HepG2 (cell line): ENCODE data around the gene ANKRD40. TPM values are rescaled to one million over a fixed set of nuclear protein-coding genes. Genes with fewer than 3 reads are reported as not detected.

ENCODE experiments used
- CREB1 ChIP-seq, 2 experiments: fragments of 450-650 bp in 1 of 2; IDR thresholded peaks; 2 replicates each; pipeline ENCODE4 v1.6.1; 2016 to 2017; ENCODE audit warnings: control low read depth in 1 of 2, mild to moderate bottlenecking in 1 of 2, missing compliant biosample characterization in 1 of 2, missing genetic modification characterization in 1 of 2
- GTF2F1 ChIP-seq: fragments of 150-350 bp; IDR thresholded peaks from 2 replicates; pipeline ENCODE4 v1.6.1; 2014; ENCODE audit warnings: low read length
- ISX ChIP-seq: sonication (generic); formaldehyde crosslinking; conservative IDR thresholded peaks from 2 replicates; pipeline ENCODE4 v1.5.0; 2020; ENCODE audit warnings: missing genetic modification reagents
- KDM5A ChIP-seq: fragments of 200-600 bp; sonication (generic); IDR thresholded peaks from 2 replicates; pipeline ENCODE4 v1.7.0; 2018; ENCODE audit warnings: antibody characterized with exemption, mild to moderate bottlenecking, low read length, borderline replicate concordance
- KLF12 ChIP-seq: sonication (generic); formaldehyde crosslinking; IDR thresholded peaks from 2 replicates; pipeline ENCODE4 v1.4.0; 2020; ENCODE audit warnings: missing genetic modification reagents, borderline replicate concordance
- MAFF ChIP-seq: IDR thresholded peaks from 2 replicates; pipeline ENCODE4 v1.6.1; 2011; ENCODE audit warnings: low read depth, low read length, improper control_type of control experiment
- MAFK ChIP-seq, 2 experiments: IDR thresholded peaks in 1 of 2; conservative IDR thresholded peaks in 1 of 2; 2 replicates each; pipeline ENCODE4 v1.6.1; 2011; ENCODE audit warnings: improper control_type of control experiment in 2 of 2, low read length in 2 of 2
- NCOA1 ChIP-seq: sonication (generic); formaldehyde crosslinking; IDR thresholded peaks from 2 replicates; pipeline ENCODE4 v1.9.0; 2021; ENCODE audit warnings: missing genetic modification reagents
- RXRA ChIP-seq: sonication (generic); formaldehyde crosslinking; IDR thresholded peaks from 2 replicates; pipeline ENCODE4 v1.5.1; 2020; ENCODE audit warnings: missing genetic modification reagents
- YEATS4 ChIP-seq: sonication (generic); formaldehyde crosslinking; IDR thresholded peaks from 2 replicates; pipeline ENCODE4 v1.4.0; 2020; ENCODE audit warnings: missing genetic modification reagents, borderline replicate concordance
- ZFP36L1 ChIP-seq: sonication (generic); formaldehyde crosslinking; IDR thresholded peaks from 2 replicates; pipeline ENCODE4 v1.8.0; 2022; ENCODE audit warnings: mild to moderate bottlenecking, missing genetic modification reagents, moderate library complexity
- ZNF205 ChIP-seq: IDR thresholded peaks from 2 replicates; pipeline ENCODE4 v1.6.1; 2018; ENCODE audit warnings: missing biosample characterization, missing genetic modification reagents
- ZNF317 ChIP-seq: sonication (generic); formaldehyde crosslinking; IDR thresholded peaks from 2 replicates; pipeline ENCODE4 v1.5.0; 2020; ENCODE audit warnings: mild to moderate bottlenecking, missing genetic modification reagents
- ZNF407 ChIP-seq: sonication (generic); formaldehyde crosslinking; IDR thresholded peaks from one replicate; pipeline ENCODE4 v1.5.1; 2020; ENCODE audit warnings: mild to moderate bottlenecking, missing genetic modification reagents; ENCODE audit errors: not compliant biosample characterization
- ZSCAN21 ChIP-seq: sonication (generic); formaldehyde crosslinking; IDR thresholded peaks from 2 replicates; pipeline ENCODE4 v1.8.0; 2022; ENCODE audit warnings: mild to moderate bottlenecking, missing genetic modification reagents, moderate library complexity, borderline replicate concordance
- polyA plus RNA-seq, 8 experiments: library from polyadenylated mRNA; depleted of rRNA in 3 of 8; stranded (reverse) in 7 of 8; unstranded in 1 of 8; fragments of >200 nt; fragmentation: Illumina TruSeq in 4 of 8; extraction: Trizol in 4 of 8; gene quantifications; 2 replicates each; pipeline versions ENCODE4 v1.2.1 to v1.2.3, GENCODE V29; 2011 to 2016; ENCODE audit warnings: low read depth in 4 of 8, missing spikeins in 1 of 8, mixed read lengths in 1 of 8; ENCODE audit not compliant: insufficient read depth in 1 of 8
- total RNA-seq, 5 experiments: library from RNA; depleted of rRNA; stranded (reverse); fragments of >200 nt; fragmentation: Illumina TruSeq; extraction: Trizol; gene quantifications; 2 replicates each; pipeline ENCODE4 v1.2.3, GENCODE V29; 2016; ENCODE audit warnings: low read depth in 1 of 5
- TF ChIP-seq, protein P1 (sequence below): sonication (generic); formaldehyde crosslinking; IDR thresholded peaks from 2 replicates; pipeline ENCODE4 v1.5.0; 2020; ENCODE audit warnings: mild to moderate bottlenecking, missing genetic modification reagents, borderline replicate concordance

The ANKRD40 gene
- total and polyA plus RNA-seq, 2 of the 13 experiments (the other 11 are each of a cell fraction or from before 2014, with no cell fraction given) = 35.0 to 46.4 TPM

DNA sequence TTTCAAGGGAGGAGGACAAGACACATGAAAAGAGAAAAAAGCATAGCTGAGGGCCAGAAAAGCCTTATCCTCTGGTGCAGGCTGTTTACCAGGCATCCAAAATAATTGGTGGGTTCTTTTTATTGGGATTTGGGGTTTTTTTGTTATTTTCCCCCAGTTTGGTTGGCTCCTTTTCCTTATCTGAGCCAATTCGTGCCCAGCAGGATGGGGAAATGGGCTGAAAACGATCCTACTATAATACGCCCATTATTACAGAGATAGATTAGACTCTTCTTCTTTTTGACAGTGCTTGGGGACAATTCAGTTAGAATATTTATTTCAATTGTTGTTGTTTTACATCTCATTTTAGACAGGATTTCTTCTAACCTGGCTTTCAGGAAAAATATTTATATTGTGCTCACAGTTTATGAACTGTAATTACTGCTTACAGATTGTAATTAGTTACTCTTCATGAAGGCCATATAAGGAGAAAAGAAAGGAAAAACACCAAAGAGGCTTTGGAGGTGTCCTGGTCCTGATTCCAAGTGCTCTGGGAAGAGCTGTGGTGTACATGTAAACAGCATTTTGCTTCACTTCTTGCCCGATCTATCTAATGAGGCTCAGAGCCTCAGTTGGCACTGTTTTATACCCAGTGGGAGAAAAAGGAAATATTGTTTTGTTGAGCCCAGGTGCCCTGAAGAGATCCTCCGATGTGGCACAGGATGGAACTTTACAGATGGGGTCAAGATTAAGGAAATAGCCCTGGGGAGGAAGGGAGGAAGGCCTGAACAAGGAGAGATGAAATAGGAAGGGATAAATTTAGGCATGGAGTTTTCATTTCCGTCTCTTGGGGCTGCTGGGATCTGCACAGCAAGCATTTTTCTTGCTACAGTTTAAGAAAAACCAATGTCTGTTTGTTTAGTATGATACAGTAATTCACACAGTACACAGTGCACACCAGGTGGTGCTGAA lies 611 bp upstream of the ANKRD40 start (continued):
- no peak for TF ChIP-seq ISX (CRISPR knock-in tag)
- no peak for TF ChIP-seq ZSCAN21
- TF ChIP-seq MAFK (conservative IDR thresholded peaks at IDR 0.05 in 1 of 2, IDR thresholded peaks at IDR 0.05 in 1 of 2; ENCODE audit: low read length in 2 of 2) = peak; percentile 68 to 77
- TF ChIP-seq GTF2F1 = 0 out of 2 replicates have a peak, but pooled peaks have one; percentile 0
- no peak for TF ChIP-seq RXRA
- TF ChIP-seq KLF12 (CRISPR knock-in tag) = 0 out of 2 replicates have a peak, but pooled peaks have one; percentile 58
- 0 out of 2 replicates have a peak, but pooled peaks have one; percentile 42 for TF ChIP-seq NCOA1 (CRISPR knock-in tag)
- no peak; the same call in 1 of the 2 replicates for TF ChIP-seq YEATS4 (CRISPR knock-in tag)
- 0 out of 2 replicates have a peak, but pooled peaks have one; percentile 20 for TF ChIP-seq ZNF317 (CRISPR knock-in tag)
- no peak for TF ChIP-seq CREB1 (IDR thresholded peaks at IDR 0.05)
- TF ChIP-seq CREB1 (CRISPR knock-in tag; IDR thresholded peaks at IDR 0.05) = 0 out of 2 replicates have a peak, but pooled peaks have one; percentile 40
- TF ChIP-seq KDM5A = 0 out of 2 replicates have a peak, but pooled peaks have one; percentile 49
- no peak for TF ChIP-seq ZNF407
- TF ChIP-seq, protein P1, sequence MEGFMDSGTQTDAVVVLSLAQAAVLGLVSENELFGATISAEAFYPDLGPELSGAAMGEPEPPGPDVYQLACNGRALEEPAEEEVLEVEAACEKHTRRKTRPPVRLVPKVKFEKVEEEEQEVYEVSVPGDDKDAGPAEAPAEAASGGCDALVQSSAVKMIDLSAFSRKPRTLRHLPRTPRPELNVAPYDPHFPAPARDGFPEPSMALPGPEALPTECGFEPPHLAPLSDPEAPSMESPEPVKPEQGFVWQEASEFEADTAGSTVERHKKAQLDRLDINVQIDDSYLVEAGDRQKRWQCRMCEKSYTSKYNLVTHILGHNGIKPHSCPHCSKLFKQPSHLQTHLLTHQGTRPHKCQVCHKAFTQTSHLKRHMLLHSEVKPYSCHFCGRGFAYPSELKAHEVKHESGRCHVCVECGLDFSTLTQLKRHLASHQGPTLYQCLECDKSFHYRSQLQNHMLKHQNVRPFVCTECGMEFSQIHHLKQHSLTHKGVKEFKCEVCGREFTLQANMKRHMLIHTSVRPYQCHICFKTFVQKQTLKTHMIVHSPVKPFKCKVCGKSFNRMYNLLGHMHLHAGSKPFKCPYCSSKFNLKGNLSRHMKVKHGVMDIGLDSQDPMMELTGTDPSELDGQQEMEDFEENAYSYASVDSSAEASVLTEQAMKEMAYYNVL (CRISPR knock-in tag) = no peak
- TF ChIP-seq MAFF = peak; percentile 66
- 0 out of 2 replicates have a peak, but pooled peaks have one; percentile 3 for TF ChIP-seq ZFP36L1 (CRISPR knock-in tag)
- peak; percentile 18; the same call in 1 of the 2 replicates for TF ChIP-seq ZNF205 (CRISPR knock-in tag)
